ENCODE results near the gene DYNLL1. TPM values are rescaled to one million over a fixed set of nuclear protein-coding genes. Genes with fewer than 3 reads are reported as not detected.
A peak's percentile ranks its signal among the peaks of the same experiment; 100 is the strongest.

Gene DYNLL1
- total RNA-seq, 1 experiment from 2014 or later = 243 TPM

- peak; percentile 34 for DNase-seq (ENCODE audit: low read depth, low spot score)
- peak; percentile 43 for ATAC-seq
These were observed 29.2 kb upstream of the DYNLL1 start for GRCh38 chr12:120466560-120467315.

More at GRCh38 chr12:120466560-120467315, 29.2 kb upstream of the DYNLL1 start:
- H3K4me3 ChIP-seq (replicated peaks in 1 of 2; ENCODE audit: low read depth in 1 of 2, low read length in 2 of 2) = no peak overlapping the region
- H3K9me2 ChIP-seq (ENCODE audit: insufficient read depth) = no peaks in the 10 kb centered on the region
- peaks cover 10 to 32% of the 10 kb centered on the region in 2 experiments for H3K4me1 ChIP-seq (ENCODE audit: control insufficient read depth in 1 of 2, insufficient read depth in 2 of 2, low read length in 2 of 2)
- peaks cover 89% of the 10 kb centered on the region for H3K79me2 ChIP-seq (ENCODE audit: insufficient read depth, low read length)
- no peak overlapping the region for H3K9ac ChIP-seq (ENCODE audit: low read length)
- TF ChIP-seq CTCF (IDR thresholded peaks at IDR 0.05 in 2 of 3, conservative IDR thresholded peaks at IDR 0.05 in 1 of 3; ENCODE audit: borderline replicate concordance in 1 of 3, insufficient read depth in 1 of 3, low read depth in 2 of 3, low read length in 2 of 3) (peak in 2 of 3 experiments; percentile 64 to 73; a peak in 4 of 6 replicates), ATF3 (IDR thresholded peaks at IDR 0.05) (no peak)
- no peaks in the 10 kb centered on the region for H3K27me3 ChIP-seq (ENCODE audit: insufficient read depth, low read length)
- H4K20me1 ChIP-seq (ENCODE audit: insufficient read depth) = peaks cover 32% of the 10 kb centered on the region
- H3K27ac ChIP-seq (ENCODE audit: low read depth, low read length) = no peak overlapping the region
- no peak overlapping the region for H3K4me2 ChIP-seq (ENCODE audit: low read length)
- no peaks in the 10 kb centered on the region for H3K9me3 ChIP-seq (ENCODE audit: control insufficient read depth in 1 of 2, insufficient read depth in 1 of 2, low read depth in 1 of 2, low read length in 2 of 2)
- ChIA-PET RAD21 (ENCODE audit: low non-redundant PET in 1 of 2, low total read pairs in 2 of 2, uncharacterized antibody in 2 of 2, unreplicated experiment in 2 of 2) (interaction anchor here in 1 of 2 experiments (0.9 kb wide), 1 partner anchor 131 kb away, joined by 3 read pairs; no protein-coding TSS in a partner anchor), CTCF (interaction anchor here (0.6 to 3.2 kb wide), 8 partner anchors 9 to 505 kb away, joined by 3 to 25 read pairs (median 4); partner anchors contain the start of gene POP5), POLR2A (interaction anchor here (1.0 to 1.1 kb wide), 2 partner anchors 29 to 173 kb away, joined by 3 read pairs; partner anchors contain the start of genes DYNLL1 and RNU4-1)
- H3K36me3 ChIP-seq (ENCODE audit: control insufficient read depth in 1 of 2, insufficient read depth in 2 of 2, low read length in 2 of 2) = peaks cover 45 to 46% of the 10 kb centered on the region in 2 experiments
- BruUV-seq (replicated peaks) = no TSS peak
- intact Hi-C loops (cut with micrococcal nuclease) = loop anchor here (1.0 to 5.0 kb wide), 2 partner anchors 110 to 129 kb away; no protein-coding TSS in a partner anchor
- no peak overlapping the region for H2AFZ ChIP-seq (ENCODE audit: low read depth, low read length, poor library complexity, severe bottlenecking)
